ENCODE measurements around the gene TMEM225B. TPM values are rescaled to one million over a fixed set of nuclear protein-coding genes. Genes with fewer than 3 reads are reported as not detected.

TMEM225B gene
- total RNA-seq, 1 experiment from 2014 or later: 1.3 TPM

Other genes with a start within 250 kb of the TMEM225B start
- 29.9 and 39.8 TPM in 2 replicates for gene ARPC1B, start 223.5 kb upstream of the TMEM225B start, total RNA-seq (2021)
- gene PDAP1, start 189.7 kb upstream of the TMEM225B start, total RNA-seq (2021): 157 and 164 TPM in 2 replicates
- 180 and 194 TPM in 2 replicates for gene BUD31, start 189.3 kb upstream of the TMEM225B start, total RNA-seq (2021)
- 8.4 and 11.8 TPM in 2 replicates for gene PTCD1, start 159.5 kb upstream of the TMEM225B start, total RNA-seq (2021)
- 75.3 and 87.5 TPM in 2 replicates for gene CPSF4, start 159.3 kb upstream of the TMEM225B start, total RNA-seq (2021)
- gene ATP5MF, start 132.1 kb upstream of the TMEM225B start, total RNA-seq (2021): 411 and 461 TPM in 2 replicates
- gene ZNF789, start 125.4 kb upstream of the TMEM225B start, total RNA-seq (2021): 17.0 and 18.2 TPM in 2 replicates
- gene ZNF394, start 98.0 kb upstream of the TMEM225B start, total RNA-seq (2021): 19.3 and 20.2 TPM in 2 replicates
- gene ZKSCAN5, start 93.6 kb upstream of the TMEM225B start, total RNA-seq (2021): 13.3 and 13.4 TPM in 2 replicates
- 6.1 and 8.4 TPM in 2 replicates for gene FAM200A, start 46.2 kb upstream of the TMEM225B start, total RNA-seq (2021)
- 59.3 and 60.6 TPM in 2 replicates for gene ZNF655, start 39.6 kb upstream of the TMEM225B start, total RNA-seq (2021)
- 19.8 and 20.6 TPM in 2 replicates for gene ZSCAN25, start 18.7 kb downstream of the TMEM225B start, total RNA-seq (2021)
- 9.1 and 9.9 TPM in 2 replicates for gene CYP3A5, start 81.7 kb downstream of the TMEM225B start, total RNA-seq (2021)
- not detected in 2 replicates for gene CYP3A7, start 136.9 kb downstream of the TMEM225B start, total RNA-seq (2021)
- gene CYP3A4, start 185.9 kb downstream of the TMEM225B start, total RNA-seq (2021): not detected in 2 replicates
- not detected in 2 replicates for gene CYP3A43, start 229.7 kb downstream of the TMEM225B start, total RNA-seq (2021)